Natural killer cell treated with Interleukin-12 subunit alpha and Interleukin-12 subunit beta and Interleukin-15 and Interleukin-18, amount 100 ng/mL, for 72 hours (primary cell): ENCODE data around the gene JARID2. TPM values are rescaled to one million over a fixed set of nuclear protein-coding genes. Genes with fewer than 3 reads are reported as not detected.
A peak's percentile ranks its signal among the peaks of the same experiment; 100 is the strongest.

Experiments
- ATAC-seq, 2 donors: fragments of 150-1000 bp; cut with Tn5 transposase in 1 of 2; sonication (Bioruptor Pico), chemical (Tn5 transposase) in 1 of 2; 2 replicates each; pipeline ENCODE4 v1.10.0; 2021
- DNase-seq: peaks from one replicate; pipeline ENCODE4 v3.0.0; 2022; ENCODE audit warnings: low spot score
- H3K27ac Mint-ChIP-seq, 2 donors: 1 replicate in 1 of 2; 2 replicates in 1 of 2; pipeline ENCODE4 v1.8.0; 2022; ENCODE audit warnings: mixed read lengths in 2 of 2, mild to moderate bottlenecking in 1 of 2, moderate library complexity in 1 of 2
- H3K27me3 Mint-ChIP-seq, 2 donors: 1 replicate in 1 of 2; 2 replicates in 1 of 2; pipeline ENCODE4 v1.8.0; 2022; ENCODE audit warnings: mixed read lengths in 2 of 2
- H3K36me3 Mint-ChIP-seq: one replicate; pipeline ENCODE4 v1.8.0; 2022; ENCODE audit warnings: mixed read lengths
- H3K4me1 Mint-ChIP-seq, 2 donors: 1 replicate in 1 of 2; 2 replicates in 1 of 2; pipeline ENCODE4 v1.8.0; 2022; ENCODE audit warnings: low read depth in 2 of 2, mixed read lengths in 2 of 2, mild to moderate bottlenecking in 1 of 2
- H3K4me3 Mint-ChIP-seq: one replicate; pipeline ENCODE4 v1.8.0; 2022; ENCODE audit warnings: mixed read lengths
- H3K9me3 Mint-ChIP-seq: 2 replicates; pipeline ENCODE4 v1.8.0; 2022; ENCODE audit warnings: mixed read lengths
- total RNA-seq, 2 donors: library from RNA; stranded (reverse); gene quantifications; one replicate each; pipeline ENCODE4 v1.2.3, GENCODE V29; 2022

Gene JARID2
- total RNA-seq, 2 donors from 2014 or later: 28.6 to 34.9 TPM

DNA sequence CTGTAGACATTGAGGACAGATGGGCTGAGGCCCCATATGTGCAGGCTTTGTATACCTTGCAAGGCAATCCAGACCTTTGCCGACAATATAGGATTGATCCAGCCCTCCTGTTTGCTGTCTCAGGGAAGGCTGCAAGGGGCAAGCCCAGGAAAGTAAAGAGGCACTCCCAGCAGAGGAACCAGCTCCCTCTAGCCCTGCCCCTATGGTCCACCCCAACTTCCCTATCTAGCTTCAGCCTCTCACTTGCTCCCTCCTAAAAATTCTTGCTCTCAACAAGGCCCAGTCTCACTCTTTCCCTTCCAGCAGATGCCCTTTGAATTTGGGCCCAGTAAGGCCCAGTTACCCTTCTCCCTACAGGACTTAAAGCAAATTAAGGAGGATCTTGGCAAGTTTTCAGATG, 92.6 kb downstream of the JARID2 start:
- no peaks in the 10 kb centered on the region for H3K9me3 Mint-ChIP-seq
- no peak overlapping the region for H3K4me3 Mint-ChIP-seq
- no peak overlapping the region for H3K27ac Mint-ChIP-seq
- DNase-seq: no peak
- H3K27me3 Mint-ChIP-seq: no peaks in the 10 kb centered on the region
- peaks cover 67 to 77% of the 10 kb centered on the region in 2 donors for H3K4me1 Mint-ChIP-seq
- no peak for ATAC-seq
- no peaks in the 10 kb centered on the region for H3K36me3 Mint-ChIP-seq

DNA sequence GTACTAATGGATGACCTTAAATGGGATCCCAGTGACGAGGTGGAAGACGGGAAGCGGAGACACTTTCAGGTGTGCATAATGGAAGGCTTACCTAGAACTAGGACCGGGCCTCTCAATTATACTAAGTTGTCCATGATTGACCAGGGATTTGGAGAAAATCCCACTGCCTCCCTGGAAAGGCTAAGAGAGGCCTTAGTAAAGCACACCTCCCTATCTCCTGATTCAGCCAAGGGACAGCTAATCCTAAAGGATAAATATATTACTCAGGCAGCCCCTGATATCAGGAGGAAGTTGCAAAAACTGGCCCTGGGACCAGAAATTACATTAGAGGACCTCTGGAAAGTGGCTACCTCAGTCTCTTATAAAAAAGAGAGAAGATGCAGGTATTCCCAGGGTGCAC, 93.2 kb downstream of the JARID2 start:
- DNase-seq (no peak), ATAC-seq (no peak)
- no peaks in the 10 kb centered on the region for H3K36me3 Mint-ChIP-seq
- H3K9me3 Mint-ChIP-seq: no peaks in the 10 kb centered on the region
- no peaks in the 10 kb centered on the region for H3K27me3 Mint-ChIP-seq
- H3K4me1 Mint-ChIP-seq: peaks cover 67 to 82% of the 10 kb centered on the region in 2 donors
- H3K27ac Mint-ChIP-seq: no peak overlapping the region
- H3K4me3 Mint-ChIP-seq: no peak overlapping the region

DNA sequence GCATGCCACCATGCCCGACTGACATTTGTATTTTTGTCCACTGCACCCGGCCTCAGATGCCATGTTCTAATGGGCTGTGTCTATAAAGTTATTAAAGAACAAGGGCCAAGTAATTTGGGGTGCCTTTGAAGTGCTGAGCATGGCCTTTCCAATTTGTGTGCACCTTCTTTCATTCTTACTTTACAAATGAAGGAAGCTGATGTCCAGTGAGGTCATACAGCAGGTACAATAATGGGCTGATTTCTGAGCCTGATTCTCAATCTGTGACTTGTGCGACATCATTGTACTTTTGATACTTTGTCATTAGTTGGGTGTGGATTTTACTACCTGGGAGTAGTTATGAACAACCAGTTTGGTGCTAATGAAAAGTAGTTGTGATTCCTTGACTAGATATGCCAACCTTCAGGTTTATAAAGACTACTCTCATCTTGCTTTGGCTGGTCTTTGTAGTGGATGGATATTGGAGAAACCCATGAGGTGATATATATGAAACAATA, 94.3 kb downstream of the JARID2 start:
- Mint-ChIP-seq H3K36me3 (no peaks in the 10 kb centered on the region), H3K9me3 (no peaks in the 10 kb centered on the region), H3K4me3 (peak overlapping the region; percentile 69), H3K27me3 (no peaks in the 10 kb centered on the region), H3K4me1 (peaks cover 65 to 75% of the 10 kb centered on the region in 2 donors), H3K27ac (peak overlapping the region; percentile 75 to 88)
- DNase-seq (no peak), ATAC-seq (no peak)

DNA sequence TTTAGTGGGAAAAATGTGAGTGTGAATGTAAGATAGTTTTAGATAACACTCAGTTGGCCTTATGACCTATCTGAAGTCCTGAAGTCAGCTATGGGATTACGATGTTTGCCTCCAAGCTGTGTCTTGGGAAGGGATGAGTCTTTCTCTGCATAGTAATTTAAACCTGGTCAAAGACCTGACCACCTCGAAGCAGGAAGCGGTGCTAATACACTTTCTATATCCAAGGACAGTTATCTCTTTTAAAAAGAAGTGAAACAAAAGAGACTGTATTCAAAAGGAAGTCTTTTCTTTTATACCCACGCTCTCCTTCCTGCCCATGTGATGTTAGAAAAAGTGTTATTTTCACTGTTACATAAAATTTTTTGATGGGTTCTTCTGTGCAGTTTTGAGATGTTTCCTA, 94.9 kb downstream of the JARID2 start:
- Mint-ChIP-seq H3K27ac (peak overlapping the region; percentile 75 to 88), H3K4me1 (peaks cover 62 to 72% of the 10 kb centered on the region in 2 donors), H3K9me3 (no peaks in the 10 kb centered on the region), H3K36me3 (no peaks in the 10 kb centered on the region), H3K27me3 (no peaks in the 10 kb centered on the region), H3K4me3 (peak overlapping the region; percentile 69)
- ATAC-seq (peak in 1 of 2 donors; percentile 37), DNase-seq (no peak)

DNA sequence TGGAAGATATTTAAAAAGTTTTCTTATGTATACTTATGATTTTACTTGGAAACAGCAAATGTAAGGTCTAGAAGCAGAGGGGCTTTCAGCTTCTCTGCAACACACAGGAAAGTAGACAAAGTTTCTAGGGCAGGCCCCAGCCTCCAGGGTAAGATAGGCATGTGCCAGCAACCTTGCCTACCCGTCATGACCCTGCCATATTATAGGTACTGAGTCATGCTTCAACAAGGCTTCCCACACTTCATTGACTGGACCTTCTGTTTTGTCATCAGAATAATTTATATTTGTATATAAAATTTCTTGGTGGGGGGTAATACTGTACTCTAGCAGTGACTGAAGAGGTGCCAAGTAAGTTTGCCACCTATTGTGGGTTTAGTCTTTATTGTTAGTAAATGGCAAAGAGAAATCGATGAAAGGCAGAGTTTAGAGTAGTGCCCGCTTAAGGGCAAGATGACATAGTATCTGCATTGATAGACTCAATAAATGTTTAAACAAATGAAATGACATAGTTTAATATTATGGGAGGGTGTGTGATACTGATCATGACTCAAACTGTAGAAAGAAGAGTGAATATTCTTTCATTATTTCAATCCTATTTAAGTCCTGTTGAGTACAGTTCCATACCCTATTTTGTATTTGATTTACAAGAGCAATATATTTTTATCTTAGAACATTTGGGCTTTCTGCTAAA, 95.6 kb downstream of the JARID2 start:
- peaks cover 65 to 76% of the 10 kb centered on the region in 2 donors for H3K4me1 Mint-ChIP-seq
- no peaks in the 10 kb centered on the region for H3K27me3 Mint-ChIP-seq
- H3K9me3 Mint-ChIP-seq: no peaks in the 10 kb centered on the region
- ATAC-seq (peak; percentile 46 to 52), DNase-seq (no peak)
- peak overlapping the region; percentile 69 for H3K4me3 Mint-ChIP-seq
- H3K36me3 Mint-ChIP-seq: no peaks in the 10 kb centered on the region
- peak overlapping the region; percentile 75 to 88 for H3K27ac Mint-ChIP-seq

DNA sequence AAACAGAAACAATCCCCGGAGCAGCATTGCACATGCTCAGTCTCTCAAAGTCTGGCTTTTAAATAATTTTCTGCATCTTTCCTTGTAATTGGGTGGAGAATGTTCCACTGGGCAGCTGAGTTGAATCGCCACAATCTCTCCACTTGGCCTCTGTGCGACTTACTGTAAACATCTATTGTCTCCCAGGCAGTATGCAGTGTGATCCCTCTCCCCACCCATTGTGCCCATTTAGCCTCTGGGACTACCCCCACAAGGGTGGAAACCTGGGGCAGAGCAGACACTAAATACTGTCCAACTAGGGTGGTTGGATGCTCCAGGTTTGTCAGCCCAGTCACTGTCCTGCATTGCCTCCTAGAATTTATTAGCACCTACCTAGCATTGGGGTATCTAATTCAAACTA, 96.2 kb downstream of the JARID2 start:
- Mint-ChIP-seq H3K27me3 (no peaks in the 10 kb centered on the region), H3K4me3 (peak overlapping the region; percentile 69), H3K4me1 (peaks cover 65 to 77% of the 10 kb centered on the region in 2 donors), H3K27ac (peak overlapping the region; percentile 75 to 88), H3K36me3 (no peaks in the 10 kb centered on the region), H3K9me3 (no peaks in the 10 kb centered on the region)
- ATAC-seq (no peak), DNase-seq (no peak)

DNA sequence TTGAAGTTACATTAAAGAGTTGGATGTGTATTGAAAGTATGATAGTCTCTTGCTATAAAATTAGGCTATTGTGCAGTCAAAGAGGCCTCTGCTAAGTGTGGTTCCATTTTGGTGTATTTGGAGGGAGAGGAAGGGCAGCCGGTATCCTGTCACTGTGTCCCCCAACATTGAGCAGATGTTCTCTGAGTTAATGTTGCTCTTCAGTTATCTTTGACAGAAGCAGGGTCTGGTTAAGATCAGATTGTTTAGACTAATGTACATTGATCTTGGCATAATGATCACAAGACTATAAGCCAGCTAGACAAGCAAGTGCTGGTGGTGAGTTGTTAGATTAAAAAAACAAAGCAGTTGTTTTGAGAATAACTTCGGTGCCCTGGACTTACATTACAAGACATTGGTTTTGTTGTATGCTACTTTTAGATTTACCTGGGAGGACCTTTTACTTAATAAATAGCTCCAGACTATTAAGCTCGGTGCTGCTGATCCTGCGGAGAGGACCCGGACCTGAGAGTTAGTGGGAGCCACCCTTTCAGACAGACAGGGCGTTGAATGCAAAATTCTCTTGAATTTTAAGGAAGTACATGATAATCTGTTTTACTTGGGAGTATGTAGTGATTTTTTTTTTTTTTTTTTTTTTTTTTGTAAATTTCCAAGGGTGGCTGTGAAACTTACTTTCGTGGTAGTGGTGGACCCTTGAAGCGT, 97.8 kb downstream of the JARID2 start:
- peak overlapping the region; percentile 63 to 73 for H3K27ac Mint-ChIP-seq
- no peak for ATAC-seq

DNA sequence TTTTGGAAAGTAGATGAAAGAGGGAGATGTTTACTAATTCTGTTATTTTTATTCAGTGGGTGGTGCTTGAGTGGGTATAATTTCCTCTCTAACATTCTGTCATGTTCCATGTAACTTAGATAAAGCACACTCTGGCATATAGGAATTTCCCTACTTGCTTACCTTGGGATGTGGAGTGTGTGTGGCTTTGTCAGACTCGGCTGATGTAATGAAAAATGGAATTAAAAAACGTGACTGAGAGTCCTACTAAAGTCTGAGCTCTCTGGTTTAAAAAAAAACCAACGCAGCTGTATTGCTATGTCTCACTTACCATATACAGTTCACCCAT, 98.3 kb downstream of the JARID2 start:
- Mint-ChIP-seq H3K27me3 (no peaks in the 10 kb centered on the region), H3K9me3 (no peaks in the 10 kb centered on the region), H3K4me1 (peaks cover 61 to 67% of the 10 kb centered on the region in 2 donors), H3K36me3 (no peaks in the 10 kb centered on the region), H3K27ac (peak overlapping the region; percentile 63 to 73), H3K4me3 (no peak overlapping the region)
- DNase-seq (no peak), ATAC-seq (no peak)

More for the DNA sequence above, 97.8 kb downstream of the JARID2 start:
- Mint-ChIP-seq H3K9me3 (no peaks in the 10 kb centered on the region), H3K4me3 (peak overlapping the region; percentile 16), H3K4me1 (peaks cover 59 to 67% of the 10 kb centered on the region in 2 donors), H3K36me3 (no peaks in the 10 kb centered on the region), H3K27me3 (no peaks in the 10 kb centered on the region)
- DNase-seq: no peak

DNA sequence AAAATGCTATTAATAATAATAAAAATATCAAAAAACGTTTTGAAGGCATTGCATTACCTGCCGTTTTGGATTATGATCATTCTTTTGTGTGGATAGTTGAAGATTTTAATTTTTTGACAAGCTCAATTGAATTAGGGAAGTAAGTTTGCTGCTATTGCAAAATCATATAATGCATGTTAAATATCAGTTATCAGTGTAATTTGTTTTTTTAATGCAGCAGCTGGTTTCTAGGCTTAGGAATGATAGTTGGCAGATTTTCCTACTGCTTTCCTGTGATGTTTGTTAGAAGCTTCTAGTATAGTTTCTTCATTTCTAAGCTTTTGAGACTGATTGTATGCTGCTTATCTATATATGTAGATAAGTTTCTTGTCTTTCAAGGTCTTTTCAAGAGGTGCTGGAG, 99.0 kb downstream of the JARID2 start:
- no peak for ATAC-seq
- Mint-ChIP-seq H3K4me3 (no peak overlapping the region), H3K4me1 (peaks cover 65 to 70% of the 10 kb centered on the region in 2 donors), H3K36me3 (no peaks in the 10 kb centered on the region), H3K9me3 (no peaks in the 10 kb centered on the region), H3K27me3 (no peaks in the 10 kb centered on the region), H3K27ac (no peak overlapping the region)
- DNase-seq: no peak

DNA sequence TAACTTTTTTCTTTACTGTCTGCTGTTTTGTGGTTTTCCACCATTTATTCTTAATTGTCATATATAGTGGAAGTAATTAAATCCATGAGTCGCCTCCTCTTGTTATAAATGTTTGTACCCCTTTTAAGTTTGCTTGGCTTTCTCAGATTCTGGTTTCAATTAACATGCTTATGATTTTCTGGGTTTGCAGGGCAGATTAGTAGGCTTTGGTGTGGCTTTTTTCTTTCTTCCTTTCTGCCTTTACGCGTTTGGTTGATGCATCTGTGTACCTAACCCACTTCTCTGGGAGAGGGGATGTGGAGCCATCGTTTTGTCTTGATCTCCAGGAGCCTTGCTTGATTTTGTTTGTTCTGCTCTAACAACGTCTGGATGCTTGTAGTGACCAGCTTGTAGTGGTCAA, 100.4 kb downstream of the JARID2 start:
- DNase-seq (no peak), ATAC-seq (no peak)
- no peak overlapping the region for H3K4me3 Mint-ChIP-seq
- H3K9me3 Mint-ChIP-seq: no peaks in the 10 kb centered on the region
- H3K27me3 Mint-ChIP-seq: no peaks in the 10 kb centered on the region
- H3K36me3 Mint-ChIP-seq: no peaks in the 10 kb centered on the region
- H3K4me1 Mint-ChIP-seq: peaks cover 58 to 60% of the 10 kb centered on the region in 2 donors
- H3K27ac Mint-ChIP-seq: peak overlapping the region; percentile 7 to 34

DNA sequence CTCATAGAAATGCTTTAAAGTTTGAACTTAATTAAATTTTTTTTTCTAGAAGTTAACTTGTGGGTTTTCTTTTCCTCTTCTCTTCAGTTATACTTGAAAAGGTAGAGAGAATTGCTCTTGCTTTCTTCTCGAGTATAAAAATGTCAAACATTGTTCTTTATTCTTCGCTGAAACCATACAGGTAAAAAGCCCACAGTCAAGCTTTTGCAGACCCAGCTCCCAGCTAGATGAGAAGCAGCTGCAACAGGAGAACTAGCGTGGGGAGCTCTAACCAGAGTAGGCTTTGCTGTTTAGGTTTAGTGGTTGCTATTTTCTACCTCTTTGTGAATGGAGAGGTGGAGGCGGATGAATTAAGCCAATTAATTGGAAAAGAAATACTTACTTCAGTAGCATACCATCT, 102.7 kb downstream of the JARID2 start:
- Mint-ChIP-seq H3K36me3 (no peaks in the 10 kb centered on the region), H3K27me3 (no peaks in the 10 kb centered on the region), H3K4me1 (peaks cover 63 to 65% of the 10 kb centered on the region in 2 donors), H3K9me3 (no peaks in the 10 kb centered on the region), H3K27ac (no peak overlapping the region), H3K4me3 (no peak overlapping the region)
- ATAC-seq (no peak), DNase-seq (no peak)

DNA sequence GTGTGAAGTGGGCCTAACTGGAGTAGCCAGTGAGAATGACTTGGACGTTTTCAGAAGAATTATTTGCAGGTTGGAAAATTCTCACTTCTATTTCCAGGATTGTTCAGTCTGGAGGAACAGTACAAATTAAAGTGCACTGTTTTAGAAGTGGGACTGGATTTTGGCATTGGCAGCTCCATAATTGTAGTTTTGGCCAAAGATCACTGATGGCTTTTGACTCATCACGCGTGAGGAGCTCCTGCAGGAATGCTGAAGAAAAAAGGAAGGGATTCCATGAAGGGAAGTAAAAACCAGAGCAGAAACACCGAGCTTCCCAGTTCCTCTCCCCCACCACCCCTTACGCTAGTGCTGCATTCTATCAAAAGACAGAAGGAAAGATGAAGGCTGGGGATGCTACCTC, 103.5 kb downstream of the JARID2 start:
- H3K27me3 Mint-ChIP-seq: no peaks in the 10 kb centered on the region
- H3K27ac Mint-ChIP-seq: no peak overlapping the region
- H3K36me3 Mint-ChIP-seq: no peaks in the 10 kb centered on the region
- no peak for DNase-seq
- H3K9me3 Mint-ChIP-seq: no peaks in the 10 kb centered on the region
- no peak for ATAC-seq
- H3K4me3 Mint-ChIP-seq: no peak overlapping the region
- H3K4me1 Mint-ChIP-seq: peaks cover 62 to 63% of the 10 kb centered on the region in 2 donors

DNA sequence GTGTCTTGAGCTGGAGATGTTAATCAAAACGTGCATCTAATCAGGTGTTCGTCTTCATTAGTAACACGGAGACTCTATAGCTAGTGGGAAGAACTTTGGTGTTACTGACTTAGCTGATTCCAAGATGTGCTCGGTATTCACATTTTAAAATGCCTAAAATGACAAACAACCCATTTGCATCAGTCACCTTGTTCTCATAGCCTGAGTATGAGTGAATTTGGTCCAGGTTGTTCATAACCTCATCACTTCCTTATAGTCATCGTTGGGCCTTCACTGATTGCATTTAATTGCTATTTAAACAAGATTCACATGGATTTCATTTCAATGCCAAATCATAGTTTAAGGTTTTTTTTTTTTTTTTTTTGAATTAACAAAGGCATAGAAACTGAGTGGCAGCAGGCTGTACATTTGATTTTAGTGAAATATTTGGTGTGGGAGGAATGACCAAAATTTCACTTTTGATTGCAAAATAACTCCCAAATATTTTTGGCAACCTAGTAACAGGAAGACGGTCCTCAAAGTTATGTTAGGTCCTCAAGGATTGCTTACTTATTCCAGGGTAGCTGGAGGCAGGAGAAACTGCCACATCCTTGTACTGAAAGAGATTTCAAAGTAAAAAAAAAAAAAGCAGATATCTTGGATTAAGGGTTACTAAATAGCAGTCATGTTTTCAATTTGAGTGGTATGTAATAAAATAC, 104.7 kb downstream of the JARID2 start:
- Mint-ChIP-seq H3K4me1 (peaks cover 66 to 68% of the 10 kb centered on the region in 2 donors), H3K9me3 (no peaks in the 10 kb centered on the region), H3K36me3 (no peaks in the 10 kb centered on the region), H3K27me3 (no peaks in the 10 kb centered on the region), H3K4me3 (no peak overlapping the region), H3K27ac (no peak overlapping the region)
- DNase-seq (no peak), ATAC-seq (no peak)

DNA sequence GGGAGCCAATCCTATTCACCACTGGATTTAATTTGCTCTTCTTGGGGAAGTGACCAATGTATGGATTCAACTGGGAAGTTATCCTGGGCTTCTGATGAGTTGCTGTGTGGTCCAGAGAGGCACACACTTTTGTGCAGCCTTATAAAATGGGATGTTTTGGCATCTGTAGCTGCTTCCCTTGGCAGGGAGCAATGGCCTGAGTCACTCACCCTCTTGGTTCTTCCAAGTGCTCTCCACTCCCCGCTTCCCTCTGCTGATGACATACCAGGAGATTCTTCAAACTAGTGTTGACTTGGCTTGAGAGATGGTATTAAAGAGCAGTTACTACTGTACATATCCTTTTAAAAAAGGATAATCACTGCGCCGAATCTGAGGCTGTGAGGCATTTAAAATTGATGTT, 105.8 kb downstream of the JARID2 start:
- no peaks in the 10 kb centered on the region for H3K36me3 Mint-ChIP-seq
- peak overlapping the region in 1 of 2 donors; percentile 50 for H3K27ac Mint-ChIP-seq

More for the DNA sequence above, 105.8 kb downstream of the JARID2 start:
- Mint-ChIP-seq H3K9me3 (no peaks in the 10 kb centered on the region), H3K4me3 (no peak overlapping the region), H3K27me3 (no peaks in the 10 kb centered on the region), H3K4me1 (peaks cover 65 to 67% of the 10 kb centered on the region in 2 donors)
- no peak for DNase-seq
- no peak for ATAC-seq
